Panc1 (cell line): Measurements from ENCODE around the gene NOS3. TPM values are rescaled to one million over a fixed set of nuclear protein-coding genes. Genes with fewer than 3 reads are reported as not detected.

Experiments
- ATAC-seq: fragments of 200-7000 bp; cut with Tn5 transposase; 2 replicates; pipeline ENCODE4 v1.9.1; 2020; ENCODE audit warnings: mild to moderate bottlenecking, moderate library complexity
- BruUV-seq: library from RNA; stranded (reverse); fragments of 400-500 nt; replicated peaks from 2 replicates; lab custom pipeline; 2021; lab: Mats Ljungman, UMichigan
- CTCF ChIA-PET: fragments of 300-600 bp; sonication (Branson Sonifier 250); formaldehyde crosslinking; loops from one replicate; lab custom pipeline; 2022; ENCODE audit warnings: antibody characterized with exemption; lab: Charles Lee
- POLR2A ChIA-PET: fragments of 300-600 bp; sonication (Branson Sonifier 250); formaldehyde crosslinking; loops from one replicate; lab custom pipeline; 2022; ENCODE audit warnings: antibody characterized with exemption; lab: Charles Lee
- DNase-seq: peaks from one replicate; pipeline ENCODE4 v3.0.0-alpha.2; 2010; ENCODE audit warnings: low read depth, low spot score
- H3K27ac ChIP-seq: 2 replicates; pipeline ENCODE4 v1.5.1; 2011; ENCODE audit warnings: mild to moderate bottlenecking, low read length, inconsistent platforms
- H3K27me3 ChIP-seq: fragments of 200-500 bp; sonication (Bioruptor generic); 2 replicates; pipeline ENCODE4 v1.6.0; 2014; ENCODE audit warnings: low read length, inconsistent platforms; ENCODE audit not compliant: control insufficient read depth, insufficient read depth
- H3K36me3 ChIP-seq: fragments of 200-500 bp; sonication (Bioruptor generic); 2 replicates; pipeline ENCODE4 v1.5.1; 2014; ENCODE audit warnings: inconsistent platforms, mild to moderate bottlenecking, low read length, moderate library complexity; ENCODE audit not compliant: control insufficient read depth, insufficient read depth
- H3K4me1 ChIP-seq: 2 replicates; pipeline ENCODE4 v1.5.1; 2011; ENCODE audit warnings: inconsistent platforms, mild to moderate bottlenecking, low read length, moderate library complexity; ENCODE audit not compliant: control insufficient read depth, insufficient read depth
- H3K4me3 ChIP-seq, 2 experiments: 2 replicates each; pipeline ENCODE4 v1.5.1; 2011 to 2012; ENCODE audit warnings: low read depth in 2 of 2, low read length in 2 of 2, mild to moderate bottlenecking in 2 of 2, inconsistent platforms in 1 of 2, moderate library complexity in 1 of 2
- H3K9me3 ChIP-seq: fragments of 200-500 bp; sonication (Bioruptor generic); 2 replicates; pipeline ENCODE4 v1.5.1; 2014; ENCODE audit warnings: low read depth, mild to moderate bottlenecking, inconsistent platforms, low read length, moderate library complexity; ENCODE audit not compliant: control insufficient read depth, insufficient read depth
- POLR2AphosphoS5 ChIP-seq: IDR thresholded peaks from 2 replicates; pipeline ENCODE4 v1.6.1; 2012; ENCODE audit warnings: mild to moderate bottlenecking, low read depth, low read length, moderate library complexity
- REST ChIP-seq, 2 experiments: IDR thresholded peaks; 2 replicates each; pipeline ENCODE4 v1.6.1; 2011 to 2012; ENCODE audit warnings: low read depth in 2 of 2, control low read depth in 1 of 2, low read length in 1 of 2, mild to moderate bottlenecking in 1 of 2, moderate library complexity in 1 of 2; ENCODE audit not compliant: insufficient read depth in 1 of 2
- SIN3A ChIP-seq: IDR thresholded peaks from 2 replicates; pipeline ENCODE4 v1.6.1; 2012; ENCODE audit warnings: low read depth, mild to moderate bottlenecking, low read length, moderate library complexity, borderline replicate concordance; ENCODE audit not compliant: insufficient read depth
- TCF7L2 ChIP-seq: IDR thresholded peaks from 2 replicates; pipeline ENCODE4 v1.6.1; 2011; ENCODE audit warnings: mild to moderate bottlenecking, low read depth, low read length, inconsistent platforms
- in situ Hi-C: cut with HindIII; loops from 2 replicates; pipeline ENCODE4 v1.10.0; 2016; ENCODE audit warnings: low sequenced_read_pairs, low pct_unique_long_range_greater_than_20kb
- intact Hi-C: fragments of 100-400 bp; cut with micrococcal nuclease; formaldehyde crosslinking; loops from one replicate; pipeline ENCODE4 v1.10.0; 2022; ENCODE audit not compliant: unreplicated experiment
- total RNA-seq: library from RNA; stranded (reverse); gene quantifications from one replicate; pipeline ENCODE4 v1.2.1, GENCODE V29; 2021; ENCODE audit not compliant: unreplicated experiment
- TF ChIP-seq, protein P1 (sequence below): fragments of 450-650 bp; IDR thresholded peaks from 2 replicates; pipeline ENCODE4 v1.5.1; 2017; ENCODE audit warnings: mild to moderate bottlenecking

NOS3 gene
- total RNA-seq, 1 experiment from 2014 or later = 3.1 TPM

DNA sequence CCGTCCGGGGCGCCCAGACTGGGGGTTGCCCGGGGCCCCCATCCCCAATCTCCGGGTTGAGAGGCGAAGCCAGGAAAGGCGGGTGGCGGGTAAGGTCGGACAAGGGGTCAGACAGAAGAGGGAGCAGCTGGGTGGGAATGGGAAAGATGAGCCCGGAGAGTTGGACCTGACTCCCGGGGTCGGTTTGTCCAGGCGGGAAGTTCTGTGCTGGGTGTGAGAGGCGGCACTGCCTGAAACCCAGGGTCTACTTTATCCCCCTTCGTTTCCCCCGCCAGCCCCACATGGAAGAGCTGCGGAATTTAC lies 69.2 kb downstream of the NOS3 start:
- in situ Hi-C loops (no loop called here), intact Hi-C loops (no loop called here)
- CTCF ChIA-PET = interaction anchor here (0.7 kb wide), 1 partner anchor 22 kb away, joined by 3 read pairs; no protein-coding TSS in a partner anchor

GRCh38 chr7:151060416-151061212 lies 69.8 kb downstream of the NOS3 start:
- in situ Hi-C loops = no loop called here
- POLR2A ChIA-PET = interaction anchor here (0.6 to 0.7 kb wide), 5 partner anchors 16 to 31 kb away, joined by 3 to 8 read pairs (median 4); partner anchors contain the start of gene TMUB1
- no peaks in the 10 kb centered on the region for H3K27me3 ChIP-seq
- TF ChIP-seq, protein P1, sequence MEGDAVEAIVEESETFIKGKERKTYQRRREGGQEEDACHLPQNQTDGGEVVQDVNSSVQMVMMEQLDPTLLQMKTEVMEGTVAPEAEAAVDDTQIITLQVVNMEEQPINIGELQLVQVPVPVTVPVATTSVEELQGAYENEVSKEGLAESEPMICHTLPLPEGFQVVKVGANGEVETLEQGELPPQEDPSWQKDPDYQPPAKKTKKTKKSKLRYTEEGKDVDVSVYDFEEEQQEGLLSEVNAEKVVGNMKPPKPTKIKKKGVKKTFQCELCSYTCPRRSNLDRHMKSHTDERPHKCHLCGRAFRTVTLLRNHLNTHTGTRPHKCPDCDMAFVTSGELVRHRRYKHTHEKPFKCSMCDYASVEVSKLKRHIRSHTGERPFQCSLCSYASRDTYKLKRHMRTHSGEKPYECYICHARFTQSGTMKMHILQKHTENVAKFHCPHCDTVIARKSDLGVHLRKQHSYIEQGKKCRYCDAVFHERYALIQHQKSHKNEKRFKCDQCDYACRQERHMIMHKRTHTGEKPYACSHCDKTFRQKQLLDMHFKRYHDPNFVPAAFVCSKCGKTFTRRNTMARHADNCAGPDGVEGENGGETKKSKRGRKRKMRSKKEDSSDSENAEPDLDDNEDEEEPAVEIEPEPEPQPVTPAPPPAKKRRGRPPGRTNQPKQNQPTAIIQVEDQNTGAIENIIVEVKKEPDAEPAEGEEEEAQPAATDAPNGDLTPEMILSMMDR = no peak; the same call in 1 of the 2 replicates
- TF ChIP-seq POLR2AphosphoS5 = peak; percentile 34
- peak; percentile 30; the same call in 1 of the 2 replicates for TF ChIP-seq TCF7L2
- TF ChIP-seq SIN3A = peak; percentile 40; the same call in 1 of the 2 replicates
- H3K27ac ChIP-seq = peak overlapping the region; percentile 94
- BruUV-seq = TSS peak; percentile 63
- CTCF ChIA-PET = interaction anchor here (0.7 to 0.9 kb wide), 4 partner anchors 22 to 157 kb away, joined by 3 to 5 read pairs (median 4); no protein-coding TSS in a partner anchor
- DNase-seq = no peak
- peaks cover 7% of the 10 kb centered on the region for H3K36me3 ChIP-seq
- ATAC-seq = peak; percentile 42
- H3K9me3 ChIP-seq = no peaks in the 10 kb centered on the region
- H3K4me3 ChIP-seq = peak overlapping the region; percentile 83 to 94
- peaks cover 41% of the 10 kb centered on the region for H3K4me1 ChIP-seq
- intact Hi-C loops = no loop called here

More for the DNA sequence above, 69.2 kb downstream of the NOS3 start:
- no peak for ATAC-seq
- no peaks in the 10 kb centered on the region for H3K27me3 ChIP-seq
- H3K9me3 ChIP-seq = no peaks in the 10 kb centered on the region
- H3K27ac ChIP-seq = peak overlapping the region; percentile 94
- no peak for DNase-seq
- BruUV-seq = no TSS peak
- no peak for TF ChIP-seq TCF7L2
- no peak for TF ChIP-seq POLR2AphosphoS5
- TF ChIP-seq, protein P1 = no peak
- TF ChIP-seq SIN3A = no peak
- TF ChIP-seq REST (IDR thresholded peaks at IDR 0.05; ENCODE audit: insufficient read depth in 1 of 2, low read depth in 2 of 2, low read length in 1 of 2) = no peak
- peaks cover 5% of the 10 kb centered on the region for H3K36me3 ChIP-seq
- peak overlapping the region; percentile 83 to 94 for H3K4me3 ChIP-seq
- POLR2A ChIA-PET = interaction anchor here (0.7 kb wide), 1 partner anchor 21 kb away, joined by 3 read pairs; no protein-coding TSS in a partner anchor
- H3K4me1 ChIP-seq = peaks cover 41% of the 10 kb centered on the region
